Glomerular visceral epithelial cell (primary cell): ENCODE results near the gene NAV2.
A peak's percentile ranks its signal among the peaks of the same experiment; 100 is the strongest.

ENCODE experiments used
- DNase-seq: peaks from one replicate; pipeline ENCODE4 v3.0.0-alpha.2; 2016; ENCODE audit errors: extremely low spot score

NAV2 gene

DNA sequence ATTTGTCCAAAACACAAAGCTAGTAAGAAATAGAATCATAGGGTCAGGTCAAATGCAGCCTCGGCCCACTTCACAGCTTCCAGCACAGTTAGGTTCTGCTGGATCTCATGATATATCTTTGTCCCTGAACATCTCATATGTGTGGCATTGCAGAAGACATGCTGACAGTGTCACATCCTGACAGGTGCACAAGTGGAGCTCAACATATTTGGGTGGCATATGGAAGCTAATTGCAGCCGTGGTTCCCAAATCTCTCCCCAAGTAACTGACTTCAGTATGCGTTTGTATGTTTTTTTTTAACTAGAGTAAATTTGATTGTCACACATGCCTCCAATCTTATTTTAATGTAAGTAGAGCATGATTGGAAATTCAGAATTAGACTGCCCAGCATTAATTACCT is 33.4 kb downstream of the NAV2 start:
- DNase-seq = no peak

DNA sequence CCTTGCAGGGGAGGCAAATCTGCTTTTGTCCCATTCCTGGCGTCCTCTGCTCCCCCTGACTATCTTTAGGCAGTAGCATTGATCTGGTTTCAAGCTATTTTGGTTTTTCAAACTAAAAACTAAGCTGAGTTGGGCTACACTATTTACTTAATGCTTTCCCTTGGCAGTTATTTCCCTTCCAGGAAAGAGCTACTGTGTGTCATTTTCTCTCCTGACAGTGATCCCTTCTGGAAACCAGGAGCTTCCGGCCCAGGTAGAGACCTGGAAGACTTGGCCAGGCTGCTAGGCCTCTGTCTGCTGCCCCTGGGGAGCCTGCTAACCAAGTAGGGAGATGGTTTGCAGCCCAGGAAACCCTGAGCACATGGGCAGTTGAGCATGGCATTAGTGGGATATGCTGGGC is 35.0 kb downstream of the NAV2 start:
- DNase-seq = no peak

DNA sequence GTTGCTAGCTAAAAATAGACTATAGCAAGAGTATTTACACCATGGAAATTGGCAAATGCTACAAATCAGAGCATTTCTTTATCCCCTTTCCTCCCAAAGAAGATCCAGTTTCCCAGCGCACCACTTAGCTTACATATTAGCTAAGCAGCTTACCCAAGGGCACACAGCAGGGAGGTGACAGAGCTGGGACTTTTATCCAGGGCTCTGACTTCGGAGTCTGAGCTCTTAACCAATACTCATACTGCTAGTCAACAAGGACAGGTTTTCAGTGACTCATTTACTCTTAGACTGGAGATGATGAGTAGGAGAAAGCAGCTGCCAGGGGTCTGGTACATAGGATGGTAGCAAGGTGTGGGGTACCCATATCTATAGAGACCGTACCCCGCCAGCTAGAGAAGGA is 38.4 kb downstream of the NAV2 start:
- no peak for DNase-seq

DNA sequence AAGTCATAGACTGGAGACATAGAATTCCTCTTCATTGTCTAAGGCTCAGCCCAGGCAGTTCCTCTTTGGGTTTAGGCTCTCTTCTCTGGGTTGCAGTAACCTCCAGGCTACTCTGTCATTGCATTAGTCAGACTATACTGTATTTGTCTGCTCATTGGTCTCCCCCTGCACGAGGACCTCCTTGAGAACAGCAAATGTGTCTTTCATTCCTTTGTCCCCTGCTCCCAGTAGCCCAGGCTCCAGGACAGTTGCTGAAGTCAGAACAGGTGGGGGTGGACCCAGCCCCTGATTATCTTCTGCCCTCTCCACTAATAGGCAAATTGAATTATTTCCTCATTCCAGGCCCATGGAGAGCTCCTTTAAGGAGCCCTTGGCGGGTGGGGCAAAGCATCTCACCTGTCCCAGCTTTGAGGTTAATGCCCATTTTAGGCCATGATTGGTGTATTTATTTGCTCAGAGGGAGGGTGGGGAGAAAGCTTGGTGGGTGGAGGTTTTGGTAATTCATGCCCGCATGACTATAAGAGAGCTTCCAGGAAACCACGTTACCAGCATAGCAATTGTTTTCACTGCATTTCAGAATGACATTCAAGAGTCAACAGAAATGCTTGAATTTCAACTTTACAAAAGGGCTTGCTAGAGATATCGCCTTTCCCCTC is 40.9 kb downstream of the NAV2 start:
- no peak for DNase-seq

DNA sequence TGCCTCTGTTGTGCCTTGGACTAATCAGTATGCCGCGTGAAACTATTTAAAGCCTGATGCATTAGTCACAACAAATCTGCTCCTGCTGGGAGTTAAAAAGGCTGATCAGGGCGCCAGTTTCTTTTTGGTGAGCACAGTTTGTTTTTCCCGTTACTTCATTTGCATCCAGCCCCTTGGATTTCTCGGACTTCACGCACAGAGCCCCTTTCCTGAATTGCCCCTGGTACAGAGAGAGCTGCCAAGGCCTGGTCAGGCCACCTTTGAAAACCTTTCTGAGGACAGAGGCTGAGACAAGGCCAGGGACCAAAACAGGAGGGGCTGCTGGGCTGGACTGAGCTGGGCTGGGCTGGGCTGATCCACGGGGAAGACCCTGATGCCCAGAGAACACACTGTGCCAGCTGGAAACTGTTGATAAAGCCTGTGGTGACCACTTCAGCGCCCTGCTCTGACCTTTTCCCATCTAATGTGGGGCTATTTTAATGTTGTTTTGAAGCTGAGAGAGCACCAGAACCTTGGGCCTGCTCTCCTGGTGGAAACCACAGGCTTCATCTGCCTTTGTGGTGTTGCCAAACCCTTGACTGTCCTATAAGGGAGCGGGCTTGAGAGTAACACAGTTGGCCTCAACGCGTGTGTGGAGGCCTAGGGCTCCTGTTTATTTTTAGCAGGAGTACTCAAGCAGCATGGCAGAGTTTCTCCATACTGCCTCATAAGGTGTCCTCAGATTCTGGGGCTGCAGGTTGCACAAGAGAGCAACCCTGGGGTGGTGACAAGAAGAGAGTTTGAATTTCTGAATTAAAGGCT is 44.2 kb downstream of the NAV2 start:
- DNase-seq = no peak

DNA sequence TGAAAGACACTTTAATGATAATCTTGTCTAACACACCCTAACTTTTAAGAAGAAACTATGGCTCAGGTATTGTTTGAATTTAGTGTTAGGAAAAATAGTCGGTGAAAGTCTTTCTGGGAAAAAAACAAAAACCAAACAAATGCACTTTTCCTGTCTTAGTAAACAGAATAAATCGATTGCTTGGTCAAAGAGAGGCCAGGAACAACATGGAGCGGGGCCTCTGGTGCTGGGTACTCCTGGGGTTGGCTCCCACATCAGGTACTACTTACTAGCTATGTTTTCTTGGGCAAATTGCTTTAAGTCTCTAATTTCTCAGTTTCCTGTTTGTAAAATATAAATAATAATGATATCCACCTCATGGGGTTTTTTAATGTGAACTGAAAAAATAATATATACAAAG is 46.8 kb downstream of the NAV2 start:
- no peak for DNase-seq

DNA sequence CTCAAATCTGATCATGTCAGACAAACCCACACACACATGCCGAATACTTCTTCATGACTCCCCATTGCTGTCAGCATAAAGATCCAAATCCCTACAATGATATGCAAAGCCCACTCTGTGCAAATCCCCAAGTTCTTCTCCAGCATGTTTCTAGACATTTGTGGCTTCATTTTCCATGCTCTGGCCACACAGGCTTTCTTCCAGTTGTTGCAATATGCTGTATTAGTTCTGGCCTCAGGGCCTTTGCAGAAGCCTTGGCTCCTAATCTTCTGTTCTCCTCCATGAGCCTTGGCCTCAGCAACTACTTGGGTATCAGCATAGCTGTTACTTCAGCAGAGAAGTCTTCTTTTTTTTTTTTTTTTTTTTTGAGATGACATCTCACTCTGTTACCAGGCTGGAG is 49.6 kb downstream of the NAV2 start:
- DNase-seq = no peak

DNA sequence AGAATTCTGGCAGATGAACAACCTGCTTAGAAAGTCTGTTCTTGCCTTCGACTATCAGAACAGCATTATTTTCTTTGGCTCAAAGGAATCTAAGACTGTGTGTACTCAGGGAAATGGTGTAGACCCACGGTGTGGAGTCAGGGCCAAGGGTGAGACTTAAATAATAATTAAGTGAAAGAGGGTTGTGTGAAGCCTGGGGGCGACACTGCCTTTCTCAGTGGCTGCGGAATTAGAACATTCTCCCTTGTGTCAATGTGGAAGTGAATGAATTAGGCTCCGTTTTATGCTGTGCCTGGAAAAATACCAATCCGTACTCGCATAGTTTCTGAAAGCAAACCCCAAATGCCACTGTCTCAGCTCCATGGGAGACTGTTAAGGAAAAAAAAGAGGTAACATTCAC is 50.7 kb downstream of the NAV2 start:
- no peak for DNase-seq

DNA sequence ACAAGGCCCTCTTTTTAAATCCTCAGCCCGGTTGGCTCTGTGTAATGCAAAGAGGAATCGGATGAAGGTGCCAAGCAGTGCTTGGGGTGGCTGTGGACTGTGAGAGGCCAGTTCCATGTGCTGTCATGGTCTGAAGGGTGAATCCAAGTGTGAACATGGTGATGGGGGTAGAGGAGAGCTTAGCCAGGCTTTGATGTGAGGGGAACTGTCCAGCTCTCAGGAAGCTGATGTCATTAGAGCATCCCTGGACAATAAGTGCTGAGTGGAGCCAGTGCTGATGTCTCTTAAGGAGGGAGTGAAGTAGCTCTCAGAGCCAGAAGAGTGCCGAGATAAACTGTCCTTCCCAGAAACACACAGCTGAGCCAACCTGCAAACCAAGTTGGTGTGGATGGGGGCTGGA is 53.6 kb downstream of the NAV2 start:
- DNase-seq = no peak

DNA sequence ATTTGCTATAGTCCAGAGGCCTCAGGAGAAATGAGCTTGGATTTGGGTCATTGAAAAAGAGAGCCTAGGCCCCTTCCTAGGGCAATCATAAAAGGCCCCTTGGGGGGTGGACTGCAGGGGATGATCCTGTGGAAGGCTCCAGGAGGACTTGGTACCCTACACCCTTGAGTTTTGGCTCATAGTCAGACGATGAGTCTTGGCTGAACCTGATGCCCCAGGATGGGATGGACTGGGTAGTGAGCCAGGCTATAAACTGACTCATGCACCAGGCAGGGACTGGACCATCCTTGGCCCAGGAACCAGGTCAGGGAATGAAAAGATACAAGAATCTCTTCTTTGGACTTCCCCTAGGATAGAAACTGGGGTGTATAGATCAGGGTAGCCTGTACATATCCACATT is 54.2 kb downstream of the NAV2 start:
- no peak for DNase-seq

DNA sequence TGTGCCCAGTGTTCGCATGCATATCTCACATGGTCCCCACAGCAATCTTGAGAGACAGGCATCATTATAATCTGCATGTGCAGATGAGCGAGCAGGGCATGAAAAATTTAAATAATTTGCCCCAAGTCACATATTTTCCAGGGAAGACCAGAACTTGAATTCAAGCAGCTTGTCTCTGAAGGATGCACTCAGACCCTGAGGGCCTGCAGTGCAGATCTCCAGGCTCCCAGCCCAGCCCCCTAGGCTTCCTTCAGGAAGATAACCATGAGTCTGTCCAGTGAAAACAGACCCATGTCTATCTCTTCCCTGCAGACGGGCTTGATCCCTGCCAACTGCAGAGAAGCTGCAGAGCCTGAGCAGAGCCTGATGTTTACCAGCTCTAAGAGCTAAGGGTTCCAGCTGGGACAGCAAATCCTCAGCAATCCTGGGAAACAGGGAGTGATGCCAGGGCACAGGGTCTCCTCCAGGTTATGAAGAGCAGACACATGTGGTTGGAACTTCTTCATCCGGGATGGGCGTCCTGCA is 55.1 kb downstream of the NAV2 start:
- no peak for DNase-seq

DNA sequence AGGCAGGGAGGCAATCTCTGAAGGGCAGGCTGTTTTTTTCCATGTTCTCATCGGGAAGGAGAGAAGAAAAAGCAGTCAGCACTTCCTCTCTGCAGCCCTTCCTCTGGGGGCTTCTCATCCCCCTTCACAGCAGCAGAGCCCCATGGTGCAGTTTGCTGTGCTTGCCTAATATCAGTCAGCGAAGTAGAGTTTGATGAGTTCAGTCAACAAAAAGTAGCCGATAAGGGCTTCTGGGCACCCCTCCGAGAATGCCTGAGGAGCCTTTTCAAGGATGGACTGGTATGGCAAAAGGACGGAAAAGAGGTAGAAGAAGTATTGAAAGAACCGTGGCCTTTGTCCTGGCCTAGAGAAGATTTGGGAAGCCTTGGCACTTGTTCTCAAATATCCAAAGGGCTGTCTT is 55.6 kb downstream of the NAV2 start:
- DNase-seq = no peak

DNA sequence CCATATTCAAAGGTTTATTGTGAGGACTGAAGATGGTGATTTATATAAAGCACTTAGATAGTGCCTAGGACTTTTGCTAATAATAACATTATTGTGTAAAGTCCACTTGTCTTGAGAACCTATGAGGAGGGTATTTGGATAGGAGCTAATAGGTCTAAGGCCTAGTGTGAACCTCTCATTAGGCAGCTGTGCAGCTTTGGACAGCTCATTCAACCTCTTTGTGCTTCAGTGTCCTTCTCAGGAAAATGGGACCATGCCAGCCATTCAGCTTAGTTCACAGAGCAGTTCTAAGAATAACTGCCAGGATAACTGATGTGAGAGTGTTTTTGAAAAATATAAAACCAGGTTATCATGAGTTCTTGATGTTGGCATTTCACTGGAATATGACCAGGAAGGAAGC is 56.2 kb downstream of the NAV2 start:
- DNase-seq = no peak

DNA sequence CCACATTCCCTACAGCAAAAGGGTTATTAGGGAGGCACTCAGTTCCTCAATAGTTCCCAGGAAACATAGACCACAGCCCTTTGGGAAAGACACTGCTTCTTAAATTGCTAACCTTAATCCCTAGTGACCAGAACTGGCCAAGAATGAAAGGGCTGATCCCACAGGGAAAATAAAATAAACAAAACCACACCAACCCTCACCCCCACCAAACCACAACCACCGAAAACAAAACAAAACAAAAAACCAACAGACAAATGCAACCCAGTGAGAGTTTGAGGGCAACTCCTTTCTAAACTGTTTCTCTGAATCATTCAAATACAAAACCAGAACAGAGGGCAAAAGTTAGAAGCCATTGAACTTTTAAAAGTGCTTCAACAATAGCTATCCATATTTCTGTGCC is 57.2 kb downstream of the NAV2 start:
- peak; percentile 26 for DNase-seq

DNA sequence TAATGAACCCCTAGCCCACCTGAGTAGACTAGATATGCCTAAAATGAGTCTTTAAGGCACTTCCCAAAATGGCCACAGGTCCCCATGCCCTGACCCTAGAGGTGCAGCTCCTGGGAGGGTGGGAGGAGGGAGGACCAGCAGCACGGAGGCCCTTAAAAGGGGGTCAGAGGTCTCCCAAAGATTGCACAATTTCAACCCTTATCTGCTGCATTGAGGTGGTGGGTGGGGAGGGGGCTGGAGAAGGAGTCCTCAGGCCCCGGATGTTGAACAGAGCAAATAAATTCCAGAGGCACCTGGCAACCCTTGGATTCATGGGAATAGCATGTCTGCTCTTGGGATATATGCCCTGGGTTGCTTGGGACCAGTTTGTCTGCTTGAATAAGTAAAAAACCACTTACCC is 57.6 kb downstream of the NAV2 start:
- DNase-seq = no peak

DNA sequence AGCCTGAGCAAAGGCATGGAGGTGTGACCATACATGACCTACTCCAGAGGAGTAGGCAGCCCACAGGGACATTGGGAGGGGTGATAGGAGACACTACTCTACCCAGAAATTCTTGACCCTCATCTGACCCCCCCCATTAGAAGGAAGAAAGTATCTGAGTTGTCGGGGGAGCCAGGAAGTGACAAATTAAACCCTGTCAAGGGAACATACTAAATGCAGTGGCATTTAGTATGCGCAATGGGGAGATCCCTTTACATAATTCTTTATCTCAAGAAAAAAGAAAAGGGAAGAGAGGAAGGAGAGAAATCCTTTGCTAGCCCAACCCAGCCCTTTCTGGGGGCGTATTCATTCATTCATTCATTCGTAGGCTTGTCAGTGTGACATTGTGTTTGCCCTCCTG is 58.8 kb downstream of the NAV2 start:
- DNase-seq = no peak

DNA sequence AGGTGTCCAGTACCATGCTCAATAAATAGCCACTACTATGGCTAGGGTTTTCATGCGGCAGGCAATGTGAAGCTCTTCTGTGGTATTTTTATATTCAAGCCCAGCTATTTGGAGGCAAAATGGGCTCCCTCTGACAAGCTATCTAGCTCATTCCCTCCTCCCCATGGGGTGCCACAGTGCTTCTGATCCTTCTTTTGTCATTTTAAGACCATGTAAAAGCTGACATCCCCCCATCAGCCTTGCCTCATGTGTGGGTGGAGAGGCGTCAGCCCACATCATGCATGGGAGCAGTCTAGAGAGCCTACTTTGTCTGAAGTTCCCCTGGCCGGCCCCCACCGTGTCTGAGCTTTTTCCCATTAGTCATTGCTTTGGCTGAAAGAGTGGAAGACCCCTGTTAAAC is 59.8 kb downstream of the NAV2 start:
- no peak for DNase-seq

DNA sequence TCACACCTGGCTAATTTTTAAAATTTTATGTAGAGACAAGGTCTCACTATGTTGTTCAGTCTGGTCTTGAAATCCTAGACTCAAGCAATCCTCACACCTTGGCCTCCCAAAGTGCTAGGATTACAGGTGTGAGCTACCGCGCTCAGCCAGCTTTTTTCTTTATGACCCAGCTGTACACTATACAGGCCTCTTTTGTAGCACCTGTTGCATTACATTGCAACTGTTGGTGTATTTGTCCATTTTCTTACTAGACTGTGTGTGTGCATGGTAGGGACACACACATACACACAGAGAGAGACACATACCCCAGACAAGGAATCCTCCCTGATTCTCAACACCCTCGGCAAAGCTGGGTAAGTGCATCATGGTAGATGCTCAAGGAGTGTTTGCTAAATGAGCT is 61.7 kb downstream of the NAV2 start:
- DNase-seq = no peak

DNA sequence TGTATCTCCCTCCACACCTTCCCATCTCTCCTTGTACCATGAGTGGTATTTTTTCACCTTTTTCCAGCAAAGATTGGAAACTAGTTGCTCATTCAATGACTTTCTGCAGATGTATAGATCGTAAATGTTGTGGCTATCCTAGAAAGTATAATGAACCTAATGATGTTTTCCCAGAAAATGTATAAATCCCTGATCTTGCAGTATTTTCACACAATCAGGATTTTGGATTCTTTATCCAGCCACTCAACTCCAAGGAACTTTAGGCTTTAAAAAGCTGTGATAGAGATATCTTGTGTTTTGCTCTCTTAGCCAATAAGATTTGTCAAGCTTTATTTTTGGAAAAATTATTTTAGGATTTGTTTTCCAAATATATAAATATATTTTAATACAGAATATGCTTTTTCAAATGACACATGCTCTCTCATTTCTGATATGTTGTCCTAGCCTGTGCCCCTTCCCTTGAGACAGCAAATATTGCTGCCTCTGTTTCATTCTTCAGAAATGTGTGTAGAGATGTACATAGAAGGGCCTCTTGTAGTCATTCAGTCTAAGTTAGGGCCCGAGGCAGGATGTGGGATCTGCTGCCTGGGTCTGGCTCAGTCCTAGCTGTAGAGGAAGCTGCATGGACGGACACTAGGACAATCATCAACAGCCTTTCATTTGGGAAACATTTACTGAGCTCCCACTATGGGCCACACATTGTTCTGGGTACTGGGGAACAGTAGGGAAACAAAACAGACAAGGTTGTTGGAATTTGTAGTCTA is 62.4 kb downstream of the NAV2 start:
- no peak for DNase-seq

DNA sequence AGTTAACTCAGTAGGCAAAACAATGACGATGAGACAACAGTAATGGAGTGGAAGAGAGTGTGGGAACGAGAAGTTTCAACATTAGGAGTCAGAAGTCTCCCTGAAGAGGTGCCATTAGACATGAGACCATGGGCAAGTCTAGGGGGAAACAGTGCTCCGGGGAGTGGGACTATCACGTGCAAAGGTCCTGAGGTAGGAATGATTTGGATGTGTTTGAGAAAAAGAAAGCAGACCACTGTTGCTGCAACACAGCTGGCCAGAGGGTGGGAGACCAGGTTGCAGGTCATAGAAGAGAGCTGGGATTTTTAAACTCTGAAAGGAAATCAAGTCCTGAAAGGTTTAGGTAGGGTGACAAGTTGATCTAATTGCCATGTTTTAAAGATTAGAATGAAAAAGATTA is 63.0 kb downstream of the NAV2 start:
- DNase-seq = no peak

DNA sequence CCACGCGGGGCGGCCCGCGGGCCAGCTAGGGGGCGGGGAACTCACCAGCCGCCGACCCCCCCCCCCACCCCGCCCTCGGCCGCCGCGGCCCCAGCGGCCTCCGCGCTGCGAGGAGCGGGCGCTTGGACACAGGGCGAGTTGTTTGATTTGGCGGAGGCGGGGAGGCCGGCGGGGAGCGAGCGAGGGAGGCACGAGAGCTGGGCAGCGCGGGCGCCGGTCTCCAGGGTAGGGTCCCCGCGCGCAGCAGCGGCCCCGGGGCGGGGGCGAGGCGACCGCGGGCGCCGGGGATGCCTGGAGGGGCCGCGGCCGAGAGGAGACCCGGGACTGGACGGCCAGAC is 64.4 kb downstream of the NAV2 start:
- peak; percentile 15 for DNase-seq

DNA sequence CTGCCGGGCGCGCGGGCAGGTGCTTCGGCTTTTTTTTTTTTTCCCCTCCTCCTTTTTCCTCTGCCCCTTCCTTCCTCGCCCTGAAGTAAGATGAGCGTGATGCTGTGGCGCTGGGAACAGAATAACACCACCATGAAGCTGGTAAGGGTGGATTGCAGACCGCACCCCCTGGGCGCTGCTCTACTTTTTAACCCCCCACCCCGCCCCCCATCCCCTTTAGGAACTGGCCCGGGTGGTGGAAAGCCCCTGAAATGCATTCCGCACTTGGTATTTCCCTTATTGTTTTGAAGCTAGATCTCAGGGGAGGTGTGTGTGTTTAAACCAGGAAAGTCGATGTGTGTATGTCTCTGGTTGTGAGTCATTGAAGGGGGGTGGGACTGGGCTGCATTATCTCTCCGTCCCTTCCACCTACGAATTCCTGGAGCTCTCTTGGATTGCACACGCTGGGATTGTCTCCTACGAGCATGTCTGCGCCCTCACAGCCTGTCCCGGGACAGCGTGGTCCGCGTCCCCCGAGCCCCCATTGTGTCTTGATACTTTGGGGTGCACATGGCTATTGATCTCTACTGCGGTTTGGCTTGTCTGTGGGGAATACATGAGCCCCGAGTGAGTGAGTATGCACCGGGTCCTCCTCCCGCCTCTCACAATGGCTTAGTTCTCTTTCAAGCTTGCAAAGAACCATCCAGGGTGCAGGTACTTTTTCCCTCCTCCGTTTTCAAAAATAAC is 64.9 kb downstream of the NAV2 start:
- peak; percentile 79 for DNase-seq
